Measurements from ENCODE around the gene INPP5J.

DNA sequence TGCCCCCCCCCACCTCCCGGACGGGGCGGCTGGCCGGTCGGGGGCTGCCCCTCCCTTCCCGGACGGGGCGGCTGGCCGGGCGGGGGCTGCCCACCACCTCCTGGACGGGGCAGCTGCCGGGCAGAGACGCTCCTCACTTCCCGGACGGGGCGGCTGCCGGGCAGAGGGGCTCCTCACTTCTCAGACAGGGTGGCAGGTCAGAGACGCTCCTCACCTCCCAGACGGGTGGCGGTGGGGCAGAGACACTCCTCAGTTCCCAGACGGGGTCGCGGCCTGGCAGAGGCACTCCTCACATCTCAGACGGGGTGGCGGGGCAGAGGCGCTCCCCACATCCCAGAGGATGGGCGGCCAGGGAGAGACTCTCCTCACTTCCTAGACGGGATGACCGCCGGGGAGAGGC is 61.2 kb downstream of the INPP5J start:
- TF ChIP-seq POLR2AphosphoS2 (IDR thresholded peaks at IDR 0.05; ENCODE audit: low read depth, low read length) (no peak), POLR2A (IDR thresholded peaks at IDR 0.05; ENCODE audit: insufficient read depth in 1 of 2, low read depth in 2 of 2, low read length in 2 of 2) (no peak), PPARG (CRISPR knock-in tag; conservative IDR thresholded peaks at IDR 0.05) (no peak), NCOA1 (CRISPR knock-in tag; IDR thresholded peaks at IDR 0.05) (no peak), MEIS1 (CRISPR knock-in tag; IDR thresholded peaks at IDR 0.05; ENCODE audit: borderline replicate concordance) (no peak)
